ENCODE results near the gene ORM1. TPM values are rescaled to one million over a fixed set of nuclear protein-coding genes. Genes with fewer than 3 reads are reported as not detected.
A peak's percentile ranks its signal among the peaks of the same experiment; 100 is the strongest.

ORM1 gene
- total and polyA plus RNA-seq, 2 donors (not counting 3 experiments of a cell fraction or from before 2014, with no cell fraction given): not detected

DNA sequence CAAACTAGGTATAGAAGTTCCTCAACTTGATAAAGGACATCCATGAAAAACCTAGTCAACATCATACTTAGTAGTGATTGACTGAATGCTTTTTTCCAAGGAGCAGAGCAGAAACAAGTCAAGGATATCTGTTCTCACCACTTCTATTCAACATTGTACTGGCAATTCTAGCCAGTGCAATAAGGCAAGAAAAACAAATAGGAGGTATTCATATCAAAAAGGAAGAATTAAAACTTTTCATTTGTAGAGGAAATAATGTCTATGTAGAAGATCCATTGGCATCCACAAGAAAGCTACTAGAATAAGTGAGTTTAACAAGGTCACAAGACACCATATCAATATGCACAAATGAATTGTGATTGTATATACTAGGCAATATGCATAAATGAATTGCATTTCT is 28.2 kb upstream of the ORM1 start:
- no peaks in the 10 kb centered on the region for H3K4me1 ChIP-seq (ENCODE audit: control insufficient read depth, extremely low read depth, insufficient read depth, low read length)
- H3K4me2 ChIP-seq (ENCODE audit: insufficient read depth, low read length): no peak overlapping the region
- TF ChIP-seq, protein P1, sequence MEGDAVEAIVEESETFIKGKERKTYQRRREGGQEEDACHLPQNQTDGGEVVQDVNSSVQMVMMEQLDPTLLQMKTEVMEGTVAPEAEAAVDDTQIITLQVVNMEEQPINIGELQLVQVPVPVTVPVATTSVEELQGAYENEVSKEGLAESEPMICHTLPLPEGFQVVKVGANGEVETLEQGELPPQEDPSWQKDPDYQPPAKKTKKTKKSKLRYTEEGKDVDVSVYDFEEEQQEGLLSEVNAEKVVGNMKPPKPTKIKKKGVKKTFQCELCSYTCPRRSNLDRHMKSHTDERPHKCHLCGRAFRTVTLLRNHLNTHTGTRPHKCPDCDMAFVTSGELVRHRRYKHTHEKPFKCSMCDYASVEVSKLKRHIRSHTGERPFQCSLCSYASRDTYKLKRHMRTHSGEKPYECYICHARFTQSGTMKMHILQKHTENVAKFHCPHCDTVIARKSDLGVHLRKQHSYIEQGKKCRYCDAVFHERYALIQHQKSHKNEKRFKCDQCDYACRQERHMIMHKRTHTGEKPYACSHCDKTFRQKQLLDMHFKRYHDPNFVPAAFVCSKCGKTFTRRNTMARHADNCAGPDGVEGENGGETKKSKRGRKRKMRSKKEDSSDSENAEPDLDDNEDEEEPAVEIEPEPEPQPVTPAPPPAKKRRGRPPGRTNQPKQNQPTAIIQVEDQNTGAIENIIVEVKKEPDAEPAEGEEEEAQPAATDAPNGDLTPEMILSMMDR (IDR thresholded peaks at IDR 0.05; ENCODE audit: extremely low read depth in 1 of 2, insufficient read depth in 1 of 2, low read depth in 1 of 2, low read length in 2 of 2): no peak
- TF ChIP-seq MYC (IDR thresholded peaks at IDR 0.05; ENCODE audit: low read depth, low read length) (no peak), FOS (IDR thresholded peaks at IDR 0.05; ENCODE audit: borderline replicate concordance, insufficient read depth, low read length) (no peak), POLR2A (IDR thresholded peaks at IDR 0.05; ENCODE audit: low read depth, low read length) (no peak), POLR2AphosphoS5 (IDR thresholded peaks at IDR 0.05; ENCODE audit: insufficient read depth, low read depth, low read length) (no peak), EZH2 (IDR thresholded peaks at IDR 0.05; ENCODE audit: borderline replicate concordance, low read depth, low read length, severe bottlenecking) (no peak), JUN (IDR thresholded peaks at IDR 0.05; ENCODE audit: borderline replicate concordance, insufficient read depth, insufficient read length, low read depth) (no peak), GATA2 (IDR thresholded peaks at IDR 0.05; ENCODE audit: insufficient read depth, insufficient read length, low read depth, low read length) (no peak)
- TF ChIP-seq, protein P2, sequence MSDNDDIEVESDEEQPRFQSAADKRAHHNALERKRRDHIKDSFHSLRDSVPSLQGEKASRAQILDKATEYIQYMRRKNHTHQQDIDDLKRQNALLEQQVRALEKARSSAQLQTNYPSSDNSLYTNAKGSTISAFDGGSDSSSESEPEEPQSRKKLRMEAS (IDR thresholded peaks at IDR 0.05; ENCODE audit: insufficient read depth, insufficient read length): no peak
- no peaks in the 10 kb centered on the region for H3K9me3 ChIP-seq (replicated peaks; ENCODE audit: control insufficient read depth, insufficient read depth, low read length)
- no peaks in the 10 kb centered on the region for H3K79me2 ChIP-seq (ENCODE audit: control insufficient read depth, insufficient read depth, low read length)
- BruUV-seq (replicated peaks): no TSS peak
- DNase-seq (ENCODE audit: low read depth, low spot score) (no peak), FAIRE-seq (peak; percentile 21)
- no peaks in the 10 kb centered on the region for H4K20me1 ChIP-seq (replicated peaks; ENCODE audit: control insufficient read depth, extremely low read depth, insufficient read depth, low read length)
- no peak overlapping the region for H3K27ac ChIP-seq (ENCODE audit: insufficient read depth, low read depth, low read length)
- ChIA-PET POLR2A (no interaction called here), CTCF (interaction anchor here (2.8 to 3.1 kb wide), 2 partner anchors 187 to 211 kb away, joined by 13 to 20 read pairs; no protein-coding TSS in a partner anchor)
- dilution Hi-C loops (cut with MboI; ENCODE audit: extremely low pct_ligation_motif_present, low sequenced_read_pairs) (loop anchor here (25.0 kb wide), 1 partner anchor 207 kb away; the partner anchor contains the start of genes AMBP and KIF12), intact Hi-C loops (cut with micrococcal nuclease) (loop anchor here (5.0 kb wide), 1 partner anchor 557 kb away; no protein-coding TSS in a partner anchor)
- peaks cover 4 to 9% of the 10 kb centered on the region in 2 experiments for H3K36me3 ChIP-seq (ENCODE audit: control insufficient read depth in 2 of 2, extremely low read depth in 1 of 2, insufficient read depth in 2 of 2, low read length in 2 of 2)
- H3K4me3 ChIP-seq (replicated peaks in 1 of 3; ENCODE audit: insufficient read depth in 1 of 3, low read depth in 1 of 3, low read length in 3 of 3): no peak overlapping the region
- H3K9me1 ChIP-seq (replicated peaks; ENCODE audit: control insufficient read depth, extremely low read depth, insufficient read depth, low read length): no peaks in the 10 kb centered on the region
- no peak overlapping the region for H2AFZ ChIP-seq (ENCODE audit: low read depth, low read length)
- H3K27me3 ChIP-seq (ENCODE audit: control insufficient read depth in 2 of 2, insufficient read depth in 2 of 2, low read length in 2 of 2): no peaks in the 10 kb centered on the region
- no peak overlapping the region for H3K9ac ChIP-seq (replicated peaks; ENCODE audit: extremely low read depth, insufficient read depth, low read length)
